GM12865 (cell line): ENCODE data around the gene SLC44A3.

Experiments used
- DNase-seq: peaks from one replicate; pipeline ENCODE4 v3.0.0; 2010; ENCODE audit warnings: low read depth
- H3K4me3 ChIP-seq: 2 replicates; pipeline ENCODE4 v1.5.1; 2011; ENCODE audit warnings: mild to moderate bottlenecking, low read depth, low read length, control low read depth
- TF ChIP-seq, protein P1 (sequence below): IDR thresholded peaks from 2 replicates; pipeline ENCODE4 v1.5.1; 2011; ENCODE audit warnings: low read length, control low read depth, low read depth, inconsistent platforms; ENCODE audit not compliant: insufficient read depth; ENCODE audit errors: missing control alignments

Gene SLC44A3, protein sequence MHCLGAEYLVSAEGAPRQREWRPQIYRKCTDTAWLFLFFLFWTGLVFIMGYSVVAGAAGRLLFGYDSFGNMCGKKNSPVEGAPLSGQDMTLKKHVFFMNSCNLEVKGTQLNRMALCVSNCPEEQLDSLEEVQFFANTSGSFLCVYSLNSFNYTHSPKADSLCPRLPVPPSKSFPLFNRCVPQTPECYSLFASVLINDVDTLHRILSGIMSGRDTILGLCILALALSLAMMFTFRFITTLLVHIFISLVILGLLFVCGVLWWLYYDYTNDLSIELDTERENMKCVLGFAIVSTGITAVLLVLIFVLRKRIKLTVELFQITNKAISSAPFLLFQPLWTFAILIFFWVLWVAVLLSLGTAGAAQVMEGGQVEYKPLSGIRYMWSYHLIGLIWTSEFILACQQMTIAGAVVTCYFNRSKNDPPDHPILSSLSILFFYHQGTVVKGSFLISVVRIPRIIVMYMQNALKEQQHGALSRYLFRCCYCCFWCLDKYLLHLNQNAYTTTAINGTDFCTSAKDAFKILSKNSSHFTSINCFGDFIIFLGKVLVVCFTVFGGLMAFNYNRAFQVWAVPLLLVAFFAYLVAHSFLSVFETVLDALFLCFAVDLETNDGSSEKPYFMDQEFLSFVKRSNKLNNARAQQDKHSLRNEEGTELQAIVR

DNA sequence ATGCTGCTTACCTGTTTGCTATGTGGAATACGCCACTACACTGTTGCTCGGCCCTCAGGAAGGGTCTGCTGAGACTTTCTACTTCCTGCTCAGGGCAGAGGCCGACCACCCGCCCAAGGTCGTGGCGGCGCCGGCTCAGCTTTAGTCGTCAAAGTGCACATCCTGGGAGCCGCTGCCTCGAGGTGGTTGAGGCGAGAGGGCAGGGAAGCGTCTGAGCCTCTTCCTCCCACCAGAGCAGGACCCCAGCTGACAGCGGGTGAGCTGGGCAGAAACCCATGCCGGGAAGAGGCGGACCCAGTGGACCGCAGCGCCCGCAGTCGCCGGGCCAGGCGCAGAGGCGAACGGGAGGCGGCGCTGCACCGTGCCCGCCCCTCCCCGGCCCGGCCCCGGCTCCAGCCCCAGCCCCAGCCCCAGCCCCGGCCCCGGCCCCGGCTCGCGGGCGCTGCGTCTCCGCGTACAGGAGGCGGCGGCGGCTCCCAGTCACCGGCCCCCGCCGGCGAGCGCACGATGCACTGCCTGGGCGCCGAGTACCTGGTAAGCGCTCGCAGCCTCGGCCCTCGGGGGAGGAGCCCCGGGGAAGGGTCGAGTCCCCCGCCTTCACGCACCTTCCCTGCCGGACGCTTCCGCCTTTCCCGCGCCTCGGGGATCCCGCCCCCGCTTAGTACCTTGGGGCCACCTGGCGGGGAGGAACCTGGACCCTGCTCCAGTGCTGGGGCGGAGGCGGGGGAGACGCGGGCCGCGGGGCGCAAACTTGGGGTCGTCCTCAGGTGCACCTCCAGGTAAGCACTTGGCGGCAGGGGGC lies at the start of gene SLC44A3:
TSS of gene SLC44A3 (plus strand) at position 413 of the 802 bp plus-strand sequence. CDS start at position 508, 95 bp downstream.
- DNase-seq = peak; percentile 4
- TF ChIP-seq, protein P1, sequence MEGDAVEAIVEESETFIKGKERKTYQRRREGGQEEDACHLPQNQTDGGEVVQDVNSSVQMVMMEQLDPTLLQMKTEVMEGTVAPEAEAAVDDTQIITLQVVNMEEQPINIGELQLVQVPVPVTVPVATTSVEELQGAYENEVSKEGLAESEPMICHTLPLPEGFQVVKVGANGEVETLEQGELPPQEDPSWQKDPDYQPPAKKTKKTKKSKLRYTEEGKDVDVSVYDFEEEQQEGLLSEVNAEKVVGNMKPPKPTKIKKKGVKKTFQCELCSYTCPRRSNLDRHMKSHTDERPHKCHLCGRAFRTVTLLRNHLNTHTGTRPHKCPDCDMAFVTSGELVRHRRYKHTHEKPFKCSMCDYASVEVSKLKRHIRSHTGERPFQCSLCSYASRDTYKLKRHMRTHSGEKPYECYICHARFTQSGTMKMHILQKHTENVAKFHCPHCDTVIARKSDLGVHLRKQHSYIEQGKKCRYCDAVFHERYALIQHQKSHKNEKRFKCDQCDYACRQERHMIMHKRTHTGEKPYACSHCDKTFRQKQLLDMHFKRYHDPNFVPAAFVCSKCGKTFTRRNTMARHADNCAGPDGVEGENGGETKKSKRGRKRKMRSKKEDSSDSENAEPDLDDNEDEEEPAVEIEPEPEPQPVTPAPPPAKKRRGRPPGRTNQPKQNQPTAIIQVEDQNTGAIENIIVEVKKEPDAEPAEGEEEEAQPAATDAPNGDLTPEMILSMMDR = no peak
- H3K4me3 ChIP-seq = no peak within 1 kb of the TSS

DNA sequence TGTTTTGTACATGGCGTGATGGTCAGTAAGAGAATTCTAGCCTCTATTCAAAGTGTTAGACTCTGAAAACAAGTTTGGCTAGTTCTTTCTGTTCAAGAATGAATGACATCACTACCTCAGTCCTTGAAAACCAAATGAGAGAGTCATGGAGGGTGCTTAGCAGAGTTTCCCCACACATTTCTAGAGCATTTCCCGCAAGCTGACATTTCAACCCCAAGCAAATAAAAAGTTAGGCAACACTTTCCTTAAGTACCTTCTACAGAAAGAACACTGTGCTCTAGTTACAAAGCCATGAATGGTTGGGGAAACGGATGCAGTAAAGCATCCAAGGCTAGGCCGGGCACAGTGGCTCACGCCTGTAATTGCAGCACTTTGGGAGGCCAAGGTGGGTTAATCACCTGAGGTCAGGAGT lies 47.9 kb upstream of the SLC44A3 start:
- no peak overlapping the region for H3K4me3 ChIP-seq
- TF ChIP-seq, protein P1 = no peak
- no peak for DNase-seq

DNA sequence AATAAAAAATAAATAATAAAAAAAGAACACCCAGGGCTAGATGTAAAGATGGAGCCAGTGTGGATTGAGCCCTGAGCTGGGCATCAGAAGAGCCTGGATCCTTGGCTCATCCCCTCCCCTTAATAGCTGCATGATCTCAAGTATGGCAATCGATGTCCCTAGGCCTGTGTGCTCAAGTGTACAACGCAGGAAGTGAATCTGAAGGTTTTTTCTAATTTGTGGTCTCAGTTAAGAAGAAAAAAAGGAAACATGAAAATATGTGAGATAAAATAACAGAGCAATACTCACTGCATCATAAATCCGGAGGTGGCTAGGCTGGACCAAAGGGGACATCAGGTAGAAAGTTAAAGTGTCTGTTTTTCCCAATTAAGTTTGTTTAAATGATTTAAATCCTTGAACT lies 47.3 kb upstream of the SLC44A3 start:
- TF ChIP-seq, protein P1 = no peak
- no peak overlapping the region for H3K4me3 ChIP-seq
- no peak for DNase-seq

DNA sequence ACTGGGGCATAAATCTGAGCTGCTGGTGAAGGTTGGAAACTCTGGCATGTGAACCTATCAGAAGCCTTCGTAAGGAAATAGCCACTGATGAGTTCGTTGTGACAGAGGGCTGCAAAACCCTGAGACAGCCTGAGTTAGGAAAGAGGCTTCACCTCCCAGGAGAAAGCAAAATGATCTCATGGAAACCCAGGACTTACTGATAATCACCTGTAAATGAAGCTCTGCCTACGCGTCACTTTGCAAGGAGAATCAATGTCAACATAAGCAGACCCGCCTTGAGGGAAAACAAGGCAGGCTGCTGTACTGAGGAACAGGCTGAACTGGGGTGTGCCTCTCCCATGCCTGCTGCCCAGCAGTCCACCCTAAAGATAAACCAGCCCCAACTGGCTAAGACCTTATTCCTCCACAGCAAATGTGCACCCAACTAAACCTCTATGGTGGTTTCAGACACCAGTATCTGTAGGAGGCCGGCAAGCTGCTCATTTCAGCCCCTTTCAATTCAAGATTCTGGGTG lies 46.8 kb upstream of the SLC44A3 start:
- no peak overlapping the region for H3K4me3 ChIP-seq
- TF ChIP-seq, protein P1 = no peak
- no peak for DNase-seq

DNA sequence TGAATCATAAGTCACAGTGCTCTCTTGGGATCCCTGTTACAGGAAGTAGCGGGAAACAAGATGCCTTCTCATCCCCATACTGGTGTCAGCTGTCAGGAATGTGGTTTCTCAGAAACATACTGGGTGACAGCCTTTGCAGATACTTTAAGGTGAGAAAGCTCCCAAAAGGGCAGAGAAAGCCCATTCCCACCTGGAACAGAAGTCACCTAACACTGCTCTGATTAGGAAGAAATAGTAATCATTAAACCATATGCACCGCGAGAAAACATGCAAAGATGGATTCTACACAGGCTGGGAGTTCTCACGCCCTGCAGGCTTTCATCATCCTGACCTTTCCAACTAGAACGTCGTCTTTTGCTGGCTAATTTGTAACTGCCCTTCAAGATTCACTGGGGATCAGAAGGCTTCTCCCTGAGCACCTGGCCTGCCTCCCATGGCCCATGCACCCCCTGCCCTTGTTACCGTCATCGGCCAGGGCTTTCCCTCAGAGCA lies 46.2 kb upstream of the SLC44A3 start:
- H3K4me3 ChIP-seq = no peak overlapping the region
- TF ChIP-seq, protein P1 = no peak
- no peak for DNase-seq

DNA sequence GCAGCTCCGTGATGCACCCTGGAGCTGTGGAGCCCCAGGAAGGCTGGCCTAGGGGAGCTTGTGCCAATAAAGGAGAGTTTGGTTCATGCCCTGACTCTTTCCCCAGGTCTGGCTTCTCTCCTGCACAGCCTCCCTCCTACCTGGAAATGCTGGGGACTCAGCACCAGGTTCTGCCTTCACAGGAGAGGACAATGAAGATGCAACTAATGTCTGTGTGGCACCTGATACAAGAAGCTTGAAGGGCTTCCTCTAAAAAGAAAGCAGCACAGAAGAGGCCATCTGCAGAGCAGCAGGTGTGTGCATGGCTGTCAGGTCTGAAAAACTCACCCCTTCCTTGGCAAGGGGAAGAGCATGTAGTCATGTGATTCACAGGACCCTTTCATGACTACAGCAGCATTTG lies 43.7 kb upstream of the SLC44A3 start:
- TF ChIP-seq, protein P1 = no peak
- no peak for DNase-seq
- no peak overlapping the region for H3K4me3 ChIP-seq
